Peyer's patch (tissue), 4 donors: Measurements from ENCODE around the gene SCARB2. TPM values are rescaled to one million over a fixed set of nuclear protein-coding genes. Genes with fewer than 3 reads are reported as not detected.

Source experiments
- DNase-seq, 3 donors: peaks; one replicate each; pipeline ENCODE4 v3.0.0-alpha.2; 2017 to 2019
- H3K27ac ChIP-seq, 4 donors: fragments of 200-600 bp; sonication (generic); one replicate each; pipeline ENCODE4 v1.5.1; 2016 to 2019
- H3K27me3 ChIP-seq, 2 donors: fragments of 200-600 bp; sonication (generic); one replicate each; pipeline ENCODE4 v1.5.1; 2019
- H3K36me3 ChIP-seq, 3 donors: fragments of 200-600 bp; sonication (generic); one replicate each; pipeline ENCODE4 v1.5.1; 2016 to 2019
- H3K4me1 ChIP-seq, 4 donors: fragments of 200-600 bp; sonication (generic); one replicate each; pipeline ENCODE4 v1.5.1; 2016 to 2019
- H3K4me3 ChIP-seq, 4 donors: fragments of 200-600 bp; sonication (generic); 1 replicate in 3 of 4; 2 replicates in 1 of 4; pipeline ENCODE4 v1.5.1; 2016 to 2019; ENCODE audit warnings: mild to moderate bottlenecking in 1 of 4
- H3K9me3 ChIP-seq, 4 donors: fragments of 200-600 bp; sonication (generic); one replicate each; pipeline ENCODE4 v1.5.1; 2016 to 2019; ENCODE audit warnings: mild to moderate bottlenecking in 1 of 4
- CTCF ChIP-seq, 6 experiments: fragments of 450-650 bp in 4 of 6; fragments of 200-600 bp in 2 of 6; sonication (generic) in 1 of 6; IDR thresholded peaks; one replicate each; pipeline ENCODE4 v1.5.1; 2017 to 2019; ENCODE audit warnings: antibody characterized with exemption in 6 of 6, mild to moderate bottlenecking in 3 of 6, moderate library complexity in 1 of 6
- POLR2A ChIP-seq, 2 donors: fragments of 450-650 bp; IDR thresholded peaks; one replicate each; pipeline ENCODE4 v1.5.1; 2017; ENCODE audit warnings: antibody characterized with exemption in 2 of 2, mild to moderate bottlenecking in 2 of 2, moderate library complexity in 2 of 2
- total RNA-seq, 4 donors: library from RNA; depleted of rRNA; stranded (reverse); fragments of >200 nt; gene quantifications; one replicate each; pipeline ENCODE4 v1.1.0, GENCODE V29; 2016

SCARB2 gene
- total RNA-seq, 4 donors from 2014 or later, result 40.4 to 225 (median 170) TPM

GRCh38 chr4:76253511-76253910 lies 39.9 kb upstream of the SCARB2 start:
- Histone ChIP-seq H3K36me3 (no peaks in the 10 kb centered on the region), H3K27ac (no peak overlapping the region), H3K4me1 (peaks cover 0 to 4% (median 0%) of the 10 kb centered on the region in 4 donors), H3K27me3 (no peaks in the 10 kb centered on the region), H3K4me3 (no peak overlapping the region), H3K9me3 (no peaks in the 10 kb centered on the region)
- no peak for TF ChIP-seq CTCF (IDR thresholded peaks at IDR 0.05)
- TF ChIP-seq POLR2A (IDR thresholded peaks at IDR 0.05), result no peak
- no peak for DNase-seq

DNA sequence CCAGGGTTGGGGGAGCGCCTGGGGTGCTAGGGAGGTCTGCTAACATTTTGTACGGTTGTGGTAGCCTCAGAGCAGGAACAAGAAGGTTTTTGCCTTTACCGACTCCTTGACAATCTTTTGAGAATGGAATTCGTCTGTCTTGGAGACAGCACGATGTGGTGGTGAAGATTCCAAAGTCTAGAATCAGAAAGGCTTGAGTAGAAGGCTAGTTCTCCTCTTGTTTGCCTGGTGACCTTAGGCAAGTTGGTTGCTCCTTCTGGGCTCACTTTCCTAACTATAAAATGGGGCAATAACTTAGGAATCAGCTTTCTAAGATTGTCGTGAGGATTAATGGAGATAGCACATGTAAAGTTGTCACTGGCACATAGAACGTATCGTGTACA lies 38.6 kb upstream of the SCARB2 start:
- TF ChIP-seq POLR2A (IDR thresholded peaks at IDR 0.05), result no peak
- TF ChIP-seq CTCF (IDR thresholded peaks at IDR 0.05), result no peak
- Histone ChIP-seq H3K27me3 (no peaks in the 10 kb centered on the region), H3K4me3 (peak overlapping the region in 1 of 4 donors; percentile 57), H3K36me3 (no peaks in the 10 kb centered on the region), H3K4me1 (peaks cover 0 to 4% (median 0%) of the 10 kb centered on the region in 4 donors), H3K9me3 (no peaks in the 10 kb centered on the region), H3K27ac (no peak overlapping the region)
- DNase-seq, result no peak

DNA sequence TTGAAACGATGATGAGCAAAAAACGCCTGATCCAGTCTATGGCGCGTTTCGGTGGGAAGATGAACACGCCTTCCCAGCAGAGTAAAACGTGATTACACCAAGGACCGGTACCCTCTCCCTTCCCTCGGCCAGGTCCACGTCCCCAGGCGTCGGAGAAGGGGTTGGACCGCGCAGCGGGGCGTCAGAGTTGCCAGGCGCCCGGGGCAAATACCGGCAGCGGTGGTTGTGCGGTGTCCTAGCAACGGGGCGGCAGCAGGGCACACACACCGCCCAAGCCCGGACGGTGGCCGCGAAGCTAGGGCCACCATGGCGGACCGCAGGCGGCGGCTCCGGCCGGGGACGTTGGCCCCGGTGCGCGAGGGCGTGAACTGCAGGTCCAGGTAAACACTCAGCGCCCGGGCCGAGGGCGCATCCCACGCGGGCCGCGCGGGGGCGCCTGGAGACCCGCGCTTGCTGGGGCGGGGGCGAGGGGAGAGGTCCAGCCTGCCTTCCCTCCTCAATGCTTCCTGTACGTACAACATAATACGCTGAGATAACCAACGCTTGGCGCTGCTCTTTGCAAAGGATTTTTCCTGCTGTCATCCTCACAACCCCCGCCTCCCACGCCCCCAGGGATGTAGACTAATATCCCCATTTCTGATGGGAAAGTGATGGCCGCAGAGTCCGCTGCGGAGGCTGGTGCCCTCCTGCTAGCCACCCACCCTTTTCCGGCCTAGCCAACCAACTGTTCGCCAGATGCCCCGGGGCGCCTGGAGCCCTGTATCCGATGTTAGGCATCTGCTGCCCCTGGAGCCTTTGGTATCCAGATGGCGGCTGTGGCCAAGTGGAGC lies 38.0 kb upstream of the SCARB2 start, which contains the start of gene FAM47E:
FAM47E (plus strand) TSS at position 281 of the 830 bp plus-strand sequence; CDS start at position 307, 26 bp downstream.
- Histone ChIP-seq H3K4me3 (peak within 1 kb of the TSS; percentile 23 to 59 (median 50)), H3K36me3 (no peaks in the 10 kb centered on the region), H3K9me3 (no peaks in the 10 kb centered on the region), H3K27ac (peak within 1 kb of the TSS in 1 of 4 donors; percentile 1), H3K27me3 (no peaks in the 10 kb centered on the region), H3K4me1 (peaks cover 0 to 4% (median 0%) of the 10 kb centered on the region in 4 donors)
- peak in 2 of 3 donors; percentile 86 to 94 for DNase-seq
- TF ChIP-seq POLR2A (IDR thresholded peaks at IDR 0.05), result peak in 1 of 2 donors; percentile 12
- peak in 4 of 6 experiments; percentile 32 to 72 (median 68) for TF ChIP-seq CTCF (IDR thresholded peaks at IDR 0.05)

GRCh38 chr4:76250962-76251361 lies 37.3 kb upstream of the SCARB2 start:
- no peaks in the 10 kb centered on the region for H3K36me3 ChIP-seq
- no peak for DNase-seq
- no peak overlapping the region for H3K27ac ChIP-seq
- TF ChIP-seq POLR2A (IDR thresholded peaks at IDR 0.05) (no peak), CTCF (IDR thresholded peaks at IDR 0.05) (no peak)
- H3K9me3 ChIP-seq, result no peaks in the 10 kb centered on the region
- peaks cover 0 to 4% (median 0%) of the 10 kb centered on the region in 4 donors for H3K4me1 ChIP-seq
- H3K4me3 ChIP-seq, result peak overlapping the region in 3 of 4 donors; percentile 23 to 59 (median 57)
- no peaks in the 10 kb centered on the region for H3K27me3 ChIP-seq

DNA sequence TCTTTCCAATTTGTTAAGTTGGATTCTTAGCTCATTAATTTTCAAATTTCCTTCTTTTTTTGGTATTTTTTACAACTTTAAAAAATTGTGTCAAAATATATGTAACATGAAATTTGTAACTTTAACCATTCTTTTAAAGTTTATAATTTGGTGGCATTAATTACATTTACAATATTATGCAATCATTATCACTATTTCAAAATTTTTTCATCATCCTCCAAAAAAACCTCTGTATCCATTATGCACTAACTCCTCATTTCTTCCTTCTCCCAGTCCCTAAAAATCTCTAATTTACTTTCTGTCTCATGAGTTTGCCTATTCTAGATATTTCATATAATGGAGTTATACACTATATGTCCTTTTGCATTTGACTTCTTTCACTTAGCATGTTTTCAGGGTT lies 33.2 kb upstream of the SCARB2 start:
- Histone ChIP-seq H3K9me3 (no peaks in the 10 kb centered on the region), H3K4me1 (peaks cover 0 to 4% (median 0%) of the 10 kb centered on the region in 4 donors), H3K36me3 (no peaks in the 10 kb centered on the region), H3K27ac (no peak overlapping the region), H3K27me3 (no peaks in the 10 kb centered on the region), H3K4me3 (no peak overlapping the region)
- TF ChIP-seq POLR2A (IDR thresholded peaks at IDR 0.05) (no peak), CTCF (IDR thresholded peaks at IDR 0.05) (no peak)
- no peak for DNase-seq
